Measurements from ENCODE around the gene MCTP2.

Gene MCTP2

GRCh38 chr15:94398001-94398400, 166.6 kb downstream of the MCTP2 start:
- peaks cover 1% of the 10 kb centered on the region for H3K4me1 Mint-ChIP-seq (ENCODE audit: low read depth)
- intact Hi-C loops (cut with micrococcal nuclease), result no loop called here
- no peak overlapping the region for H3K27ac Mint-ChIP-seq

DNA sequence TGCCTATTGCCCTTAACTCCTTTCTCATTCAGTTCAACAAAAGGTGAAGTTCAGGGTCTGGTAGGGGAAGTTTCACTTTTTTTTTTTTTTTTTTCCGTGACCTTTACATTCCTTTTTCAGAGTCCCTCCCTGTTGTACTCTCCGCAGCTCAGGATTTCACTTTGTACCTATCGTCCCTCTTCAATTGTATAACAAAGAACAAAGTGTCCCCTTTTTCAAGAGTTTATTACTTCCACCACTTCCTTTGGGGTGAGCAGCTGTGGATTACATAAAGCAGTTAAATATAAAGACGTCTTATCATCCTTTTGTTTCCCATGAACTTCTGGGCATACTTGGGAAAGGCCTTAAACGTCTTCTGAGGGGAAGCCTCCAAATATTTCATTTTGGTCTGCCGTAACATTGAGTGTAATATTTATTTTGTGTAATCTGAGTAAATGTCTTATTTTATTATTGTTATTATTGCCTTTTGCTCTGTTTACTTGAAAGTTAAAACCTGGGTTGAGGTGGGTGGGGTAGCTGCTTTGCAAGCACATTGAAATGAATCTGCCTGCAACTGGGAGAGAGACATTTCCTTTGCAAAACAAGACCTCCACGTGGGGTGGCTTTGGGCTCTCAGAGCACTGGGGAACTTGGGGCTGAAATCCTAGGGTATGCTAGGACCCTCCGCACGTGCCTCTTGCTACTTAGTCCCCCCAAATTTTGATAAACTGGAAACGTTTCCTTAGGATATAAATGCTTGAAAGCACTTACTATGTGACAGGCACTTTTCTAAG, 169.4 kb downstream of the MCTP2 start:
- Mint-ChIP-seq H3K9me3 (no peaks in the 10 kb centered on the region), H3K27ac (no peak overlapping the region), H3K4me3 (no peak overlapping the region), H3K4me1 (ENCODE audit: low read depth) (peaks cover 9% of the 10 kb centered on the region), H3K27me3 (no peaks in the 10 kb centered on the region), H3K36me3 (ENCODE audit: low read depth) (no peaks in the 10 kb centered on the region)
- intact Hi-C loops (cut with micrococcal nuclease), result no loop called here

More at GRCh38 chr15:94398001-94398400, 166.6 kb downstream of the MCTP2 start:
- Mint-ChIP-seq H3K9me3 (no peaks in the 10 kb centered on the region), H3K27me3 (no peaks in the 10 kb centered on the region), H3K36me3 (ENCODE audit: low read depth) (no peaks in the 10 kb centered on the region), H3K4me3 (no peak overlapping the region)

DNA sequence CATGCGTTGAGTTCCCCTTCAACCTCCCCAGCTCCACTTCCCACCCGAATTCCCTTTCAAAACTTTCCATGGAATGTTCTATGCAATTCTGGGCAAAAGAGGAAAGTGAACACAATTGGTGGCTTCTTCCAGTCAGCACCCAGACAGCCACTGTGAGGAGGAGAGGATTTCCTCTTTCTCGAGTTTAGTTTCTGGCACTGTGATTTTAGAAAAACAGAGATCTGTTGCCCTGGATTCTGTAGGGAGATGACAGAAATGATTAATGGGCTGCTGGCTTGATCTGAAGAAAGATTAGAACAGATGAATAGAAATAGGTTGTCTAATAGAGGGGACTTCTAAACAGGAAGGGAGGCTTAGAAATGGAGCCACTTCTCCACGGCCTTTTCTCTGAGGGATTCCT, 172.0 kb downstream of the MCTP2 start:
- no peak overlapping the region for H3K27ac Mint-ChIP-seq
- no peak overlapping the region for H3K4me3 Mint-ChIP-seq
- intact Hi-C loops (cut with micrococcal nuclease), result no loop called here
- peaks cover 9% of the 10 kb centered on the region for H3K4me1 Mint-ChIP-seq (ENCODE audit: low read depth)
- H3K27me3 Mint-ChIP-seq, result no peaks in the 10 kb centered on the region
- no peaks in the 10 kb centered on the region for H3K9me3 Mint-ChIP-seq
- no peaks in the 10 kb centered on the region for H3K36me3 Mint-ChIP-seq (ENCODE audit: low read depth)

GRCh38 chr15:94404733-94405283, 173.4 kb downstream of the MCTP2 start:
- H3K4me1 Mint-ChIP-seq (ENCODE audit: low read depth), result peaks cover 9% of the 10 kb centered on the region
- no peak overlapping the region for H3K27ac Mint-ChIP-seq
- intact Hi-C loops (cut with micrococcal nuclease), result no loop called here
- H3K27me3 Mint-ChIP-seq, result no peaks in the 10 kb centered on the region
- no peaks in the 10 kb centered on the region for H3K9me3 Mint-ChIP-seq
- no peaks in the 10 kb centered on the region for H3K36me3 Mint-ChIP-seq (ENCODE audit: low read depth)
- H3K4me3 Mint-ChIP-seq, result no peak overlapping the region

DNA sequence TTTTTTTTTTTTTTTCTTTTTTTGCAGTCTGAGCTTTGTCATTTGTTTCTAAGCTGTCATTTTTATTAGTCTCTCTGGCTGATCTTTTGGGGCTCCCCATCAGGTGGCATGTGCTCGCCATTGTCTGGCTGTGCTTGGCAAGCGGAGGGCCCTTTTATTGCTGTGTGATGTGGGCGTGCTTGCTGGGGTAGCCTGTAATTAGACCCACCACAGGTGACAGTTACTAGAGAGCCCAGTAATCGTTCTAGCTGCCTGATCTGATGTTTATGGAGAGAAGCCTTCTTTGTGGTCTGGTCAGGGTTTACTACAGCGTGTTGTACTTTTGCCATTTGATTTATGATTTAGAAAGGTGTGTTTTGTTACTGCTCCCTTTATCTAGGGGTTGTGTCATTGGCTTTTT, 179.9 kb downstream of the MCTP2 start:
- Mint-ChIP-seq H3K27me3 (no peaks in the 10 kb centered on the region), H3K36me3 (ENCODE audit: low read depth) (no peaks in the 10 kb centered on the region), H3K9me3 (no peaks in the 10 kb centered on the region), H3K4me1 (ENCODE audit: low read depth) (peaks cover 5% of the 10 kb centered on the region), H3K4me3 (no peak overlapping the region), H3K27ac (no peak overlapping the region)
- intact Hi-C loops (cut with micrococcal nuclease), result loop anchor here (5.0 kb wide), 1 partner anchor 56 kb away; no protein-coding TSS in a partner anchor

- no peaks in the 10 kb centered on the region for H3K9me3 Mint-ChIP-seq
- no peaks in the 10 kb centered on the region for H3K27me3 Mint-ChIP-seq
- H3K27ac Mint-ChIP-seq, result no peak overlapping the region
- intact Hi-C loops (cut with micrococcal nuclease), result loop anchor here (2.0 to 5.0 kb wide), 2 partner anchors 55 to 881 kb away; no protein-coding TSS in a partner anchor
- no peaks in the 10 kb centered on the region for H3K36me3 Mint-ChIP-seq (ENCODE audit: low read depth)
- peaks cover 5% of the 10 kb centered on the region for H3K4me1 Mint-ChIP-seq (ENCODE audit: low read depth)
- no peak overlapping the region for H3K4me3 Mint-ChIP-seq
Observed at GRCh38 chr15:94411846-94412245, 180.5 kb downstream of the MCTP2 start.

- H3K27me3 Mint-ChIP-seq, result no peaks in the 10 kb centered on the region
- no peak overlapping the region for H3K4me3 Mint-ChIP-seq
- intact Hi-C loops (cut with micrococcal nuclease), result loop anchor here (1.0 to 5.0 kb wide), 3 partner anchors 54 to 880 kb away; no protein-coding TSS in a partner anchor
- H3K4me1 Mint-ChIP-seq (ENCODE audit: low read depth), result peaks cover 5% of the 10 kb centered on the region
- H3K27ac Mint-ChIP-seq, result no peak overlapping the region
- H3K36me3 Mint-ChIP-seq (ENCODE audit: low read depth), result no peaks in the 10 kb centered on the region
- no peaks in the 10 kb centered on the region for H3K9me3 Mint-ChIP-seq
Observed at GRCh38 chr15:94412979-94413746, 181.8 kb downstream of the MCTP2 start.

GRCh38 chr15:94414916-94415315, 183.6 kb downstream of the MCTP2 start:
- peaks cover 5% of the 10 kb centered on the region for H3K4me1 Mint-ChIP-seq (ENCODE audit: low read depth)
- no peaks in the 10 kb centered on the region for H3K27me3 Mint-ChIP-seq
- no peaks in the 10 kb centered on the region for H3K36me3 Mint-ChIP-seq (ENCODE audit: low read depth)
- H3K27ac Mint-ChIP-seq, result no peak overlapping the region
- intact Hi-C loops (cut with micrococcal nuclease), result loop anchor here (5.0 kb wide), 1 partner anchor 52 kb away; no protein-coding TSS in a partner anchor
- H3K4me3 Mint-ChIP-seq, result no peak overlapping the region
- H3K9me3 Mint-ChIP-seq, result no peaks in the 10 kb centered on the region

DNA sequence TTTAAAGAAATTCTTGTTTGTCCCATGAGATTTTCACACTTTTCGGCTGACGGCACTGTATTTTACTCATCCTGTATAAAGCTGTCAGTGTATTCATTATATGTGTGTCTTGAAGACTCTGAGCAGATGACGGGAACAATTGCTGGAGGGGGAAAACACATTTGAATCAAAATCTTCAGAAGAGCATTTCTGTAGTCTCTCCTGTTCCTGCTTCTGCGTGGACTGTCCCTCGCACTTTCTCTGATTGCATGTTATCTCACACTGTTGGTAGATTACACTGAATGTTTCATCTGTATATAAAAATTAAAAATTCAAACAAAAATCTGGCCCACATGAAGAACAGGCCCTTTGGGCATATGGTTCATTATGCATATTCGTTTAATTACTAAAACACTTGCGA, 184.9 kb downstream of the MCTP2 start:
- no peak overlapping the region for H3K27ac Mint-ChIP-seq
- H3K36me3 Mint-ChIP-seq (ENCODE audit: low read depth), result no peaks in the 10 kb centered on the region
- H3K4me3 Mint-ChIP-seq, result no peak overlapping the region
- peaks cover 5% of the 10 kb centered on the region for H3K4me1 Mint-ChIP-seq (ENCODE audit: low read depth)
- H3K9me3 Mint-ChIP-seq, result peaks cover 8% of the 10 kb centered on the region
- intact Hi-C loops (cut with micrococcal nuclease), result no loop called here
- no peaks in the 10 kb centered on the region for H3K27me3 Mint-ChIP-seq

DNA sequence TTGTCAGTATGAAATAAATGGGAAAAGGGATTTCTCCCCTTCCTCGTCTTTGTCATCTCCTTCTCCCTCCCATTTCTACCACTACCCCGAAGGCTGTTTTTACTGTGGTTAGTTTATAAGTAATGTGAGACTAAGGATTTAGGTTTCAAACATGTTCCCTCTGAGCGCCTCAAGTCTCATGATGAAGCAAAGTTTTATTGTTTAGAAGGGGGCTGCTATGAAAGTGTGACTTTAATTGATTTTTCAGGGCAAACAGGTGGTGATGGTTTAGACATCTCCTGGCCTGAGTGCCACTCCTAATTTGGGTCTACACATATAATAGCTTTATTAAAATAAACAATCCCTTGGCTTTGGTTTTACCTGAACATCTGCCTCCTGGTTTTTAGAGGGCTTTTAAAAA, 185.5 kb downstream of the MCTP2 start:
- H3K27ac Mint-ChIP-seq, result no peak overlapping the region
- no peak overlapping the region for H3K4me3 Mint-ChIP-seq
- H3K4me1 Mint-ChIP-seq (ENCODE audit: low read depth), result peaks cover 5% of the 10 kb centered on the region
- no peaks in the 10 kb centered on the region for H3K27me3 Mint-ChIP-seq
- peaks cover 8% of the 10 kb centered on the region for H3K9me3 Mint-ChIP-seq
- no peaks in the 10 kb centered on the region for H3K36me3 Mint-ChIP-seq (ENCODE audit: low read depth)
- intact Hi-C loops (cut with micrococcal nuclease), result no loop called here

DNA sequence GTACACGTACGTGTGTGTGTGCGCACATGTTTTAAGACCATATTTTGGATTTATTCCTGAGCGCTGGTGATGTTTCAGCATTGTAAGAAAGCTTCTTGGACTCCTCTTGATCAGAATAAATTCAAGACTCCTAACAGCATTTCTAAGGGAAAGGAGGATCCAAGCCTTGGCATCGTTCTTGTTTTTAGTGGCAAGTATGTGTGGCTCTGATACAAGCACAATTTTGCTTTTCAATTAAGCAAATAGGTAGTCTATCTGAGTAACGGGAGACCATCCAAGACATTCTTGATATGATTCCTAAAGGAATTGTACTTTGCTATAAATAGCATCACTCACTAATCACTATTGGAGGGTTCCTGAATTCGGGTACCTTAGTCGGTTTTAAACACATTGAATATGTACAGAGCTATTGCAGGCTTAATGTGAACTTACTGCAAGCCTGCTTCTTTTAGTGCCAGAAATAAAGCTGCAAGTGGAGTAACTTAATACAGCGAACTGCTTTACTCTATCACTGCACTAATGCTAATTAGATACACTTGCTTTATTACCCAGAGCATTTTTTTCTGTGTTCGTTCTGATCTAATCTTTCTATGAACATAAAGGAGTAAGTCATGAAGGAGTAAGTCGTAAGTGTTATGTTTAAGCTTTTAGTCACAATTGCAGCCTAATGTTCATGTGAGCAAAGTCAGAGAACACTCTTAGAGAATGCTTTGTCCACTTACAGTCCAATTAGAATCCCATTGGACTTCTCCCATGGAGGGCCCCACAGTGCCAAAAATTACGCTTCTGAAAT, 186.3 kb downstream of the MCTP2 start:
- intact Hi-C loops (cut with micrococcal nuclease), result no loop called here
- Mint-ChIP-seq H3K4me1 (ENCODE audit: low read depth) (peaks cover 9% of the 10 kb centered on the region), H3K27ac (no peak overlapping the region), H3K36me3 (ENCODE audit: low read depth) (no peaks in the 10 kb centered on the region), H3K4me3 (no peak overlapping the region), H3K9me3 (peaks cover 8% of the 10 kb centered on the region), H3K27me3 (no peaks in the 10 kb centered on the region)

GRCh38 chr15:94421706-94422105, 190.3 kb downstream of the MCTP2 start:
- Mint-ChIP-seq H3K36me3 (ENCODE audit: low read depth) (no peaks in the 10 kb centered on the region), H3K9me3 (peaks cover 8% of the 10 kb centered on the region), H3K27me3 (no peaks in the 10 kb centered on the region), H3K4me3 (no peak overlapping the region), H3K4me1 (ENCODE audit: low read depth) (peaks cover 6% of the 10 kb centered on the region), H3K27ac (no peak overlapping the region)
- intact Hi-C loops (cut with micrococcal nuclease), result no loop called here

- peaks cover 4% of the 10 kb centered on the region for H3K36me3 Mint-ChIP-seq (ENCODE audit: low read depth)
- H3K4me1 Mint-ChIP-seq (ENCODE audit: low read depth), result peaks cover 3% of the 10 kb centered on the region
- no peaks in the 10 kb centered on the region for H3K27me3 Mint-ChIP-seq
- H3K9me3 Mint-ChIP-seq, result peaks cover 5% of the 10 kb centered on the region
- intact Hi-C loops (cut with micrococcal nuclease), result no loop called here
- no peak overlapping the region for H3K27ac Mint-ChIP-seq
- H3K4me3 Mint-ChIP-seq, result no peak overlapping the region
Observed at GRCh38 chr15:94432279-94432678, 200.9 kb downstream of the MCTP2 start.
